ENCODE data around the gene MMP17.
A peak's percentile ranks its signal among the peaks of the same experiment; 100 is the strongest.

MMP17 gene

DNA sequence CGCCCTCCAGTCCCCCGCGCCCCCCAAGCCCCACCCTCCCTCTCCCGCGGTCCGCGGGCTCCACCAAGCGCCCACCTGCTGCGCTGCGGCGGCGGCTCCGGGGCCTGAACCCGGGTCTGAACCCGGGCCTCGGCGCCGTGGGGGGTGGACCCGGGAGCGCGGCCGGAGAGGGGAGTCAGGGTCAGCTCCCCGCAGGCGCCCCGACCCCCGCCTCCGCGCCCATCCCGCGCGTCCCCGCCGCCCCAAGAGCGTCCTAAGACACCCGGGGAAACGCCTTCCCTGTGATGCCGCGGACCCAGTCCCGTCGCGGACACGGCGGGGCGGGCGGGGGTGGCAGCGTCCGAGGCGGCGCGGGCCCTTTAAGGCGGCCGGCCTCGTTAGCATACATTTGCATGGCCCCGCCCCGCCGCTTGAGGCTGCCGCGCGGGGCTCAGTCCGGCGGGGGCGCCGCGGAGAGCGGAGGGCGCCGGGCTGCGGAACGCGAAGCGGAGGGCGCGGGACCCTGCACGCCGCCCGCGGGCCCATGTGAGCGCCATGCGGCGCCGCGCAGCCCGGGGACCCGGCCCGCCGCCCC, at the start of gene MMP17:
Gene MMP17, plus strand, starts transcription at position 433 of the 574 bp plus-strand sequence. Its CDS starts 102 bp downstream, at position 535.
- DNase-seq (ENCODE audit: low spot score) = peak; percentile 63

DNA sequence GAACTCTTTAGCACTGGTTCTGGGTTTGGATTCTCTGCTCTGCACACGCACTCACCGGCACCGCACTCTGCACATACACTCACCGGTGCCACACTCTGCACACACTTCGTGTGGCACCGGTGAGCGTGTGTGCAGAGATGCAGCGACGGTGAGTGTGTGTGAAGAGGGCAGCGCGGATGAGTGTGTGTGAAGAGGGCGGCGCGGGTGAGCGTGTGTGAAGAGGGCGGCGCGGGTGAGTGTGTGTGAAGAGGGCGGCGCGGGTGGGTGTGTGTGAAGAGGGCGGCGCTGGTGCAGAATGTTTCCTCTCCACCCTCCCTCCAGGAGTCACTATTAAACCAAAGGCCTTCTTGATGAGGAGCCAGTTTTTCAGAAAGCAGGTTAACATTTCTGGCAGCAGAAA, 49.2 kb upstream of the MMP17 start:
- DNase-seq (ENCODE audit: low spot score) = no peak

DNA sequence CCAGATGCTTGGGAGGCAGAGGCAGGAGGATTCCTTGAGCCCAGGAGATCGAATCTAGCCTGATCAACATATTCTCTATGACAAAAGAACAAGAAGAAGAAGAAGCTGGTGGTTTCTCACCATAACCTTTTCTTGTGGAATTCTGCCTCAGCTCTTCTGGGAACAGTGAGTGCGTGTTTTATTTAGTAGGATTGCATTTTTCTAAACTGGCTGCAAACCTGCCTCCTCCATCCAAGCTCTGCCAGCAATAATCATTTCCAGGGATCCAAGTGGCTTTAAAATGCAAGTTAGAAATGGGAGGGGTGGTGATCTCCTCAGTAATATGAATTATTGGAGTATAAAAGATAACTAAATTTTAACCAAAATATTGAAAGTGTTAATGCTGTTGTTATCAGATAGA, 46.1 kb upstream of the MMP17 start:
- no peak for DNase-seq (ENCODE audit: low spot score)

DNA sequence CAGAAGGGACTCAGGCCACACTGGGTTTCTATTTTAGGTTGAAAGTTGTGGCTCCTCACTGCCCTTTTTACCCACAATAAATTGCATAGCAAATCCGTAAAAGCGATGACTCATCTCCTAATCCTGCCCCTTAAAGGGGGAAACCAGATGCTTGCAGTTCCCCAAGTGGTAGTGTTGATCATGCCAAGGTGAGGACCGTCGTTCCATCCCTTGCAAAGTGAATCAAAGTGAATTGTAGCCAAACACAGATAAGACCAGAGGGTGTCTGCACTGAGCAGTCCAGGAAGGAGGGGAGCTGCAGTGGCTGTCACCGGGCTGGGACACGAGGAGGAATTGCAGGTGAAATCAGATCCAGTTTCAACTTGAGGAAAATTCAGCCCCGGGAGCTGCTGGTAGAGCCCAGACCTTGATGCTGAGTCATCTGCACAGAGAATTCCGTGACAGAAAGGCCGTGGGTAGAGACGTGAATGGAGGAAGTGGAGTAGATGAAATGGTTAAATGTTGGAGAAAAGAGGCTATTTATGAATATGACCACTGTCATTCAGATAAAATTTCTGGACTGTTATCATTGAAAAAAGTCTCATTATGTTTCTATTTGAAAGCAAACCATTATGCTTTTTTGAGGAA, 44.2 kb upstream of the MMP17 start:
- no peak for DNase-seq (ENCODE audit: low spot score)

DNA sequence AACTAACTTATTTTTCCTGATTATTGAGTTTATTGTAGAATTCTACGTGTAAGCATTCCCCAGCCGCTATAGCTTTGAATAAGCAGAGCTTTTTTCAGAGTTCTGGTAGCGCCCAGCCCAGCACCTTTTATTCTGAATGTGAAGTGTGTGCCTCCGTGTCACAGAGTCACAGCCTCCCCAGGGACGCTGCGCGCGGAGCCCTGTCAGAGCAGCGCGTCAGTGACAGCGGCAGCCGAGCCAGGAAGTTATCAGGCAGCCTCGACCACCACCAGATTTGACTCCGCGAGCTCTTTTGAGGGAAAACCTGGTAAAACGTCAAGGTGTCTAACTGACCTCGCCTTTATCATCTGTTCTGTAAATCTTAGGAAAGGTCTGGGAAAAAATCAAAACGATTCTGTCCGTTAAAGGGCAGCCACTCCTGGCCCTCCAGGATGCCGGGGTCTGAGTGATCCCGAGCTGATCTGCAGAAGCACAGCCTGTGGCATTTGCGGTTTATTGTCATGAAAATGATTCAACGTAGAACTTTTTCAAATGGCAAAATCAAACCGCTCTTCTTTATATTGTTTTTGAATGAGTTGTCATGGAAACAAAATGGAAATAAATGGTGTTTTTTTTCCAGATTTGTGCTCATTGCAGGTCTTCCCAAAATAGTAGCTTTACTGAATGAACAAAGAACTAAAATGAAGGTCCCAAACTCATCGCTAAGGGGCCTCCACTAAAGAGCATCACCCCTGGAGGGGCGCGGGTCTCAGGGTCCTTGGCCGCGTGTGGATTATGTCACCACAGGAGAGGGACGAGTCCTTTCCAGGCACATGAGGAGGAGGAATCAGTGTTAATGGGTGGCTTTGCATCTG, 43.1 kb upstream of the MMP17 start:
- DNase-seq (ENCODE audit: low spot score) = no peak

DNA sequence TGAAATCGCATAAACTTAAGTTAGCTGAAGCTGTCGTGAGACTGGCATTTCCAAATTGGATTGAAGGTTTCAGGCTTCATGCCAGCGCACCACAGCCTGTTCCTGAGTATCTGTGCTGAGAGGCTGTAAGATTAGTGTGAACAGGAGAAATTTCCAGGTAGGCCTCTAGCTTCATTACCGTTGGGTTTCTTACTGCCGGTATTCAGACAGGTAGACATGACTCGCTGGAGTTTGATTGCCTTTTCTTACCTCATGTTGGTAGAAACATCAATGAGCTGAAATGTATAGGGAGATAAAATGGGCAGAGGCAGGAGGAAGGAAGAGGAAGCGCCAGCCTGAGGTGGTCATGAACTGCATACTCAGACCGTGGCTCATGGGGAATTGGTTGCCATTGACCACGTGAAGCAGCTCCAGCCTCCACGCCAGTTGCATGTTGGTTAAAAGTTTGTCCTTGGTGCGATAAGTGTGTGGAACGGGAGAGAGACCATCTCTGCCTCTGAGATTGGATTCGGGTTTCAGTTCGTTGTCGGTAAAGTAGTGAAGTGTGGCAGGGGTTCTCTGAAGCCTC, 42.3 kb upstream of the MMP17 start:
- DNase-seq (ENCODE audit: low spot score) = no peak

DNA sequence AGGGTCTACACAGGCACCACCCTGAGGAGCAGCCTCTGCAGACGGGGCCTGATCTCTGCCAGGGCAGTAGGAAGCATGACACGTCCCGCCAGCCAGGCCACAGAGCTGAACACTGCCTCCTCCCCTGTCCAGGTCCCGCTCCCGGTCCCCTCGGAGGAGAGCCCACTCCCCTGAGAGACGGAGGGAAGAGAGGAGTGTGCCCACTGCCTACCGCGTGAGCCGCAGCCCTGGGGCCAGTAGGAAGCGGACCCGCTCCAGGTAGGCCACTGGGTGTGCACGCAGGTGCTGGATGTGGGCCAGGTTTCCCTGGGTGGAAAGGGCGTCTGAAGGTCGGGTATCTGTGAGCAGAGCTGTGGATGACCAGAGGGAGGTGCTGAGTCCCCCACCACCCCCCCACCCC, 41.9 kb upstream of the MMP17 start:
- DNase-seq (ENCODE audit: low spot score) = no peak

DNA sequence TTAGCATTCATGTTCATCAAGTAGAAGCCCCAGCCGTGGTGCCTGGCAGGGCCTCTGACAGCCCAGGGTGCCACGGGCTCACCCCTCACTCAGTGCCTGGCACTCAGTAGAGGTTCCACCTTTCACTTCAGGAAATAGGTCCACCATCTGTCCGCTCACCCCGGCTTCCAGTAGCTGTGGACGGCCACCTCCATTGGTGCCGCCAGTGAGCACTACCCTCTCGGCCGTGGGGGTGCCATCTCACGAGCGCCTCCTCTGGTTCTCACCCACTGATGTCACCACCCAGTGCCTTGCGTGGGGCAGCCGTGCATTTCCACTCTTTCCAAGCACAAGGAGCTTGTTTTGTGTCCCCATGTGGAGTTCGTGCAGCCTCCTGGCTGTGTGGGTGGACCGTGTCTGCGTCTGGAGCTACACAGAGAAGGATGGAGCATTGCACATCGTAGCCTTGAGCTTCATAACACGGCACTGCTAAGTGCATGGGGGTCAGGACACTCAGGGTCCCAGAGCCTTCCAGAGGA, 41.0 kb upstream of the MMP17 start:
- DNase-seq (ENCODE audit: low spot score) = no peak

DNA sequence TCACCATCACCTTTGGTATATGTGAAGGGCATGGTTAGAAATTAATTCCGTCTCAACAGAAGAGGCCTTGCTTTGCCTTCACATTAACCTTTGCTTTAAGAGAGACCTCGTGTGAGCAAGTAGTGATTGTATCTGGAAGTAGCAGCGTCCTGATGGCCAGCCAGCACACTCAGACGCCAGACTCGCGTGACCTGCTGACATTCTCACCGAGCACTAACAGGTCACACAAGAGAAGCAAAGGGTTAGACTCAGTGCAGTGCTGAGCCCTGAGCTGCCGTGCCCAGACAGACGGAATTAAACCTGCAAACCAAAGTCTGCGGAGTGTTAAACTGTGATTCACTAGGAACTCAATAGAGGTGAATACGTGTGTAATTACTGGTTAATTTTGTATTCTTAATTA, 40.1 kb upstream of the MMP17 start:
- DNase-seq (ENCODE audit: low spot score) = no peak

DNA sequence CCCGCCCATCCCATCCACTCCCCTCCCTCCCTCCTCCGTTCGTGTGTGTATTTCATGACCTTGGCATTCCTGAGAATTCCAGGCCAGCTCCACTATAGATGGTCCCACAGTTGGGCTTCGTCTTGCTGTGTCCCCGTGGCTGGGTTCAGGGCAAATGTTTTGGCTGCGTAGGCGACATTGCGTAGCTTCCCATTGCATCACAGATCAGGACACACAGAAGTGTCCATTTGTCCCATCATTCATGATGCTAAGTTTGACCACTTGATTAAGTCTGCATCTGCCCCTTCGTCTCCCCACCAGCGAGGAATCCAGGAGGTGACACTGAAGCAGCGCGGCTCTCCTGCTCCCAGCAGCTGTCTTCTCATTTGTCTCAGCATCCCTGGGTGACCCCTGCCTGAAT, 38.6 kb upstream of the MMP17 start:
- DNase-seq (ENCODE audit: low spot score) = no peak

DNA sequence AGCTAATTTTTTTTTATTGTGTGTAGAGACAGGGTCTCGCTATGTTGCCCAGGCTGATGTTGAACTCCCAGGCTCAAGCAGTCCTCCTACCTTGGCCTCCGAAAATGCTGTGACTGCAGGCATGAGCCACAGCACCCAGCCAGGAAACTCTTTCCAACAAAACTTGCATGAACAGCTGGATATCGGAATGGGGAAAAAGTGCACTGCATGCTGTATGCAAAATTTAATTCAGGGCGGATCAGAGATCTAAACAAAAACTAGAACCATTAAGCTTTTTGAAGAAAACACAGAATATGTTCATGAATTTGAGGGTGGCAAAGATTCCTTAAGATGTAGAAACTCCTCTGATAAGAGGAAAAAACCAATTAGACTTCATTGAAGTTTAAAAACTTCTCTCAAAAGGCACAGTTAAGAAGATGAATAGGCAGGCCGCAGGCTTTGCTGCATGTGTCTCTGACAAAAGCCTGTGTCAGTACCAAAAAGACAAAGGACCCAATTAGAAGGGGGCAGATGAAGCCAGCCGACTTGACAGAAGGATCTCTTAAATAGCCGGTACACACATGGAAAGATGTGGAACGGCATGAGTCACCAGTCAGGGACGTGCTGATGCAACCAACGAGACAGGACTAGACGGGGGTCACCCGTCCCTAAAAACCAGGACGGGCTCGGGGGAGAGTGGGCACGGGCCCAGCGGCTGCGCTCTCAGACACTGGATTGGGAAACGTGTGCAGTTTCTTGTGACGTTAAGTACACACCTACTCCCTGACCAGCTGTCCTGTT, 34.8 kb upstream of the MMP17 start:
- DNase-seq (ENCODE audit: low spot score) = no peak

DNA sequence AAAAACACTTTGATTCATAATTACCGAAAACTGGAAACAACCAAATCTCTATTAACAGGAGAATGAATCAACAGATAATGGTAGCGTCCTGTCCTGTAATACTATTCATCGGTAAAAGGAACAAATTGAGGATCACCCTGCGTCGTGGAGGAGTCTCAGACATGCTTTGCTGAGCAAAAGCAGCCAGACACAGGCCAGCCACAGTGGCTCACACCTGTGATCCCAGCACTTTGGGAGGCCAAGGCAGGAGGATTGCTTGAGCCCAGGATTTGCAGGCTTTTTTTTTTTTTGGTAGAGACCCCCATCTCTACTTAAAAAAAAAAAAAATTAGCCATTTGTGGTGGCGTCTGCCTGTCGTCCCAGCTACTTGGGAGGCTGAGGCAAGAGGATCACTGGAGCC, 34.1 kb upstream of the MMP17 start:
- no peak for DNase-seq (ENCODE audit: low spot score)

DNA sequence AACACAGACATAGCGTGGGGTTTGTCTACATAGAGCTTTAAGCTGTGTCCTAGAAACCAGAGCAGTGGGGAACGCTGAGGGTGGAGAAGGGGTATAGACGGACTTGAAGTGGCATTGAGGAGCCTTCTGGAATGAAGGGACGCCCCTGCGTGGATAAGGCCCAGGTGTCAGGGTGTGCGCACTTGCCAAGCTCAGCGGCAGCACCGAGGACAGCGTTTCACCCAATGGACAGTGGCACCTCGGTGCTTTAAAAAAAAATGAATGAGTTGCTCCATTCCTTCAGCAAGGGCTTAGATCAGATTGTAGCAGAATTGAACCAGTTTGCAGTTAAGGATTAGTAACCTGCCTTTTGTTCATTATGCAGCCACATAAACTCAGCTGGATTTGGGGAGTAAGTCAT, 33.6 kb upstream of the MMP17 start:
- no peak for DNase-seq (ENCODE audit: low spot score)

DNA sequence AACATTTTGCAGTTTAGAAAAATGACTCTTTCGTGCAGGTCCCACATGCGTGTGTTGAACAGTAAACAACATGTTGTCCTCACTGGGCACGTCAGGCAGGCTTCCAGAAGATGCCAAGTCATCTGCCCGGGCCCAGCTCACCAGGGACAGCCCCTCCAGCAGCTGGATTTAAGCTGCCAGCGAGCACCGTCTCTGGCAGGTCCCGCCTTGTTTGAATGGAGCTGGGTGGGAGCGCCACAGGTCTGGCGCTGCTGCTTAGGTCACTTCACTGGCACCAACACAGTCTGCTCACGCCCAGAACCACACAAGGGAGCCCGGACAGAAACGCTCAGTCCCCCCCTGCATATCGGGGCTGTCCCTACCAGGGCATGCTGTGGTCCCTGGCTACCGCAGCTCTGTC, 33.1 kb upstream of the MMP17 start:
- no peak for DNase-seq (ENCODE audit: low spot score)

DNA sequence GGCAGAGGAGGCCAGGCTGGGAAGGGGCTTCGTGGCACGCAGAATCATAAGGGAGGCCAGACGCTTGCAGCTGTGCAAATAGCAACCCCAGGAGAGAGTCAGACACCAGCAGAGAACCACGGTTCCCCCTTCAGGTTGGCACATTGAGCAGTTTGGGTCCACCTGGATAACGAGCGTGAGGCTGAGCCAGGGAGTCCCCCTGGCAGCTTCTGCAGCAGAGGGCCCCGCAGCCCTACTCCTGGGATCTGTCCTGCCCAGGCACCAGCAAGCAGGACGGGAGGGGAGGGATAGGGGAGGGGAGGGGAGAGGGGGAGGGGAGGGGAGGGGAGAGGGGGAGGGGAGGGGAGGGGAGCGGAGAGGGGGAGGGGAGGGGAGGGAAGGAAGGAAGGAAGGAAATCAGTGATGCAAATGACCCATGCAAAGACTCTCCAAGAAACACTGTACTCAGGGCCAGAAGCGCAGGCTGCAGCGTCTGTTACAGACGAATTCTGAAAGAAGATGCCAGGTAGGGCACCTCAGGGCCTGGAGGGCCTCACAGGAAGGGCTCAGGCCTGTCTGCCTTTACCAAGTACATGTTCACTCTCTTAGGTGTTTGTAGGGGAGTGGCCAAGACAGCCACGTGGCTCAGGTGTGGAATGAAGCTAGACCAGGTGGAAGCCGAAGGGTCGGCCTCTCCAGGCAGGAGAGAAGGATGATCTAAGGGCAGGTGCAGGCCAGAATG, 32.3 kb upstream of the MMP17 start:
- DNase-seq (ENCODE audit: low spot score) = no peak

DNA sequence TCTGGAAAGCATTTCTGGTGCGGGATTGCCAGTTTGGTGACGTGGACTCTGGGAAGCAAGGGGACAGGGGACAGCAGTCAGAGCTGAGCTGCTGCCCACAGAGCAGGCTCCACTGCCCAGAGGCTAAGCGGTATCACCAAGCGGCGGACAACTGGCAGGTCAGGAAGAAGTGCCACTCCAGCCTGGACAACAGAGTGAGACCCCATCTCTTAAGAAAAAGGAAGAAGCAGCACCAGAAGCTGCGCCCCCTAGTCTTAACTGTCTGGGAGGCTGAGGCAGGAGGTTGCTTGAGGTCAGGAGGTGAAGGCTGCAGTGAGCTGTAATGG, 31.8 kb upstream of the MMP17 start:
- DNase-seq (ENCODE audit: low spot score) = no peak

DNA sequence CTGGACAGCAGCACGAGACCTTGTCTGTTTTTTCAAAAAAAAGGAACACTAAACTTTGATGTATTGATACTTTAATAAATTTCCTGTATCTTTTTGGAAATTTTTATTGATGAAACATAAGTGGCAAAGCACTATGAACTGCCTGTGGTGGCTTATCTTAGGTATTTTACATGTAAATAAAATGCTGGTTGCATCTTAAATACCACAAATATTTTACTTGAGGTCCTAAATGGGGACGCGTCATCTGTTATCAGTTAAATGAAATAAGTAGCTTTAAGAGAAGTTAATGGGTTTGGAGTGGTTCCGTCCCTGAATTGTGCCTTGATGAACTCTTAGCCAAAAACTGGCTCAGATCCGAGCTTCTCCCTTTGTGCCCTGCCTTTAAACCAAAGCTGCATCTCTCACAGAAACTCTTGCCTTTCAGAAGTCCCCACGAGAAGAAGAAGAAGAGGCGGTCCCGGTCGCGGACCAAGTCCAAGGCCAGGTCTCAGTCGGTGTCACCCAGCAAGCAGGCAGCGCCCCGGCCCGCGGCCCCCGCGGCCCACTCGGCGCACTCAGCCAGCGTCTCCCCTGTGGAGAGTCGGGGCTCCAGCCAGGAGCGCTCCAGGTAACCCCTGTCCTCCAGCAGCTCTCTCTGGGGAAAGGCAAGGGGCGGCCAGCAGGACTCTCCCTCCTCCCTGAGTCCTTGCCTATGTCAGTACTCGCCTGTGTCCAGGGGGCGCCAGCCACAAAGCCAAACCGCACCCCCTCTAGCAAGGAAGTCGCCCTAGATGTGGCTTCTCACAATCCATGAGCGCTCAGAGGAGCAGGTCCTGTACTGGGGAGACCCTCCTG, 31.2 kb upstream of the MMP17 start:
- DNase-seq (ENCODE audit: low spot score) = no peak

DNA sequence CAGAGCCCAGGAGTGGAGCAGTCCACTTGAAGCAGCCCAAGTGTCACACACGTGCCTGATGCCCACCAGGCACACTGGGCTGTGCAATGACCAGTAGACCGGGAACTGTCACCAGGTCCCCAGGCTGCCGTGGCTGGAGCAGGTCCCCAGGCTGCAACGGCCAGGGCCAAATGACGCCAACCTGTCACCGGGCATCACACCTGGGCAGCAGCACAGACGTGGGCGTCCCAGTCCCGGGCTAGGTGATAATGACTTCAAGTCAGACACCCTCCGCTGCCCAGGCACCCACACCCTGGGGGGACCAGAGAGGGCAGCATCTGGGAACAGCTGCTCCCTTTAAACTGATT, 30.6 kb upstream of the MMP17 start:
- DNase-seq (ENCODE audit: low spot score) = no peak

DNA sequence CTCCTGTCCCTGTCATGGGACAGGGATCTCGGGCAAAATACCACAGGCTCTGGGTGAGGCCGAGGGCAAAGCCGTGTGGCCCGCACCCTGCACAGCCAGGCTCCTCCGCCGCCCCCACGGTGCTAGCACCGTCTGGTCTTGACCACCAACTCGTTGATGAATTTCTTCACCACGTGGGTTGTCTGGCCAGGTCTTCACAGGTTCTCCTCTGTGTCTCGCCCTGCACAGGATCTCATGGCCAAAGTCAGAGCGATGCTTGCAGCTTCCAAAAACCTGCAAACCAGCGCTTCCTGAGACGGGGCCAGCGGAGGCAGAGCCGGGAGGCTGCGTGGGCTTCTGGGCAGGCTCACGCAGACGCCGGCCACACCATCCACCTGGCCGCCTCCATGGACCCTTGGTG, 29.0 kb upstream of the MMP17 start:
- no peak for DNase-seq (ENCODE audit: low spot score)

DNA sequence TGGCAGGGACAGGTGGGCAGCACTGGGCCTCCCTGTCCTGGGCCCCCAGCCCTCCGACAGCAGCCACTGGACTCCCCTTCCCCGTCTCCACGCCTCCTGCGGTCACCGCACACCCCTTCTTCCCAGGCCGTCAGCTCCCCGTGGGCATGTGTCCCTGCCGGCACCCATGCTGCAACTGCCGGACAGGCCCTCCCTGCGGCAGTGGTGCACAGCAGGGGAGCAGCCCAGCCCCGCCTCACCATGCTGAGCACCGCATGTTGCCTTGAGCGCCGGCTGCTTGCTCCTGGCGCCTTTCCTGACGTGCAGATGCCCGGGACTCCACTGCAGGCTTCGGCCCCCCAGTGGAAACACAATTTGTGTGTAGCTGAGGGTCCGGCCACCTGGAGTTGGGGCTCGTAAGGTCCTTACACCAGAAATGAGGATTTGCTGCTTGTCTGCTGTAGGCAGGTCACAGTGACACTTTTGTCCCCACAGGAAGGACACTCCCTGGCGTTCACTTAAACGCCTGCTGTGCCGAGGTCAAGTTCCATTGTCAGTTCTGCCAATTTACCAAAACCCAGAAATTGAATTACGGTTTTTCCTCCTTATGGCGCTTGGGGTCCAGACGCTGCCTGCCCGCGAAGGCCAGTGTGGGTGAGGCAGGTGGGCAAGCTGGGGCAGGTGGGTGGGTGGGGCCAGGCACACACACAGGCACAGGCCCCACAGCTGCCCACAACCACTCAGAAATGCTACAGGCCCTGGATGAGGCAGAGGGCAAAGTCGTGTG, 28.2 kb upstream of the MMP17 start:
- DNase-seq (ENCODE audit: low spot score) = no peak
